OCI-LY3 (cell line): ENCODE results near the gene CLEC3B.

Experiments
- H2AFZ ChIP-seq: fragments of 200-600, 300-600 bp; shearing (Covaris generic); 2 replicates; pipeline ENCODE4 v1.6.0; 2014; ENCODE audit warnings: antibody characterized with exemption, low read depth, low read length
- H3K27ac ChIP-seq: fragments of 200-600, 300-600 bp; sonication (generic); 2 replicates; pipeline ENCODE4 v1.5.1; 2014; ENCODE audit warnings: mild to moderate bottlenecking, low read length, moderate library complexity, mixed read lengths
- H3K27me3 ChIP-seq: fragments of 200-600, 300-600 bp; sonication (generic); 2 replicates; pipeline ENCODE4 v1.6.1; 2014; ENCODE audit warnings: low read depth, low read length, mixed read lengths
- H3K36me3 ChIP-seq: fragments of 200-600, 300-600 bp; sonication (generic); replicated peaks from 2 replicates; pipeline ENCODE3; 2014; ENCODE audit warnings: low read depth, low read length, mixed read lengths
- H3K4me1 ChIP-seq: fragments of 300-600, 200-600 bp; sonication (generic); 2 replicates; pipeline ENCODE4 v1.6.1; 2014; ENCODE audit warnings: low read length, mixed read lengths
- H3K4me2 ChIP-seq: fragments of 200-600, 300-600 bp; sonication (generic); 2 replicates; pipeline ENCODE4 v1.6.1; 2014; ENCODE audit warnings: low read length, mixed read lengths
- H3K4me3 ChIP-seq: fragments of 300-600, 200-600 bp; sonication (generic); 2 replicates; pipeline ENCODE4 v1.5.1; 2014; ENCODE audit warnings: antibody characterized with exemption, mild to moderate bottlenecking, low read length, moderate library complexity
- H3K79me2 ChIP-seq: fragments of 300-600, 200-600 bp; shearing (Covaris generic); 2 replicates; pipeline ENCODE4 v1.6.1; 2014; ENCODE audit warnings: mild to moderate bottlenecking, low read length, mixed read lengths
- H3K9ac ChIP-seq: fragments of 300-600, 200-600 bp; shearing (Covaris generic); 2 replicates; pipeline ENCODE4 v1.6.0; 2014; ENCODE audit warnings: mild to moderate bottlenecking, low read length, moderate library complexity
- H3K9me3 ChIP-seq: fragments of 200-600, 300-600 bp; shearing (Covaris generic); 2 replicates; pipeline ENCODE4 v1.6.1; 2014; ENCODE audit warnings: low read length, mixed read lengths; ENCODE audit not compliant: insufficient read depth
- H4K20me1 ChIP-seq: fragments of 200-600, 300-600 bp; sonication (generic); 2 replicates; pipeline ENCODE4 v1.6.1; 2016; ENCODE audit warnings: low read length, mixed read lengths; ENCODE audit not compliant: insufficient read depth
- EZH2phosphoT487 ChIP-seq: fragments of 200-600 bp; shearing (Covaris generic); IDR thresholded peaks from 2 replicates; pipeline ENCODE4 v1.6.1; 2018; ENCODE audit warnings: antibody characterized with exemption, mixed run types, low read depth
- TF ChIP-seq, protein P1 (sequence below): fragments of 200-600, 300-600 bp; sonication (generic); IDR thresholded peaks from 2 replicates; pipeline ENCODE4 v1.5.1; 2014; ENCODE audit warnings: antibody characterized with exemption, low read length, low read depth

Gene CLEC3B

GRCh38 chr3:44993471-44994205, 32.5 kb upstream of the CLEC3B start:
- Histone ChIP-seq H3K79me2 (peaks cover 68% of the 10 kb centered on the region), H3K36me3 (peaks cover 81% of the 10 kb centered on the region), H3K4me1 (no peaks in the 10 kb centered on the region), H3K4me3 (no peak overlapping the region), H3K9ac (no peak overlapping the region), H3K4me2 (no peak overlapping the region), H3K27me3 (no peaks in the 10 kb centered on the region), H3K9me3 (no peaks in the 10 kb centered on the region), H2AFZ (no peak overlapping the region), H3K27ac (no peak overlapping the region), H4K20me1 (peaks cover 26% of the 10 kb centered on the region)
- TF ChIP-seq EZH2phosphoT487 = no peak
- TF ChIP-seq, protein P1, sequence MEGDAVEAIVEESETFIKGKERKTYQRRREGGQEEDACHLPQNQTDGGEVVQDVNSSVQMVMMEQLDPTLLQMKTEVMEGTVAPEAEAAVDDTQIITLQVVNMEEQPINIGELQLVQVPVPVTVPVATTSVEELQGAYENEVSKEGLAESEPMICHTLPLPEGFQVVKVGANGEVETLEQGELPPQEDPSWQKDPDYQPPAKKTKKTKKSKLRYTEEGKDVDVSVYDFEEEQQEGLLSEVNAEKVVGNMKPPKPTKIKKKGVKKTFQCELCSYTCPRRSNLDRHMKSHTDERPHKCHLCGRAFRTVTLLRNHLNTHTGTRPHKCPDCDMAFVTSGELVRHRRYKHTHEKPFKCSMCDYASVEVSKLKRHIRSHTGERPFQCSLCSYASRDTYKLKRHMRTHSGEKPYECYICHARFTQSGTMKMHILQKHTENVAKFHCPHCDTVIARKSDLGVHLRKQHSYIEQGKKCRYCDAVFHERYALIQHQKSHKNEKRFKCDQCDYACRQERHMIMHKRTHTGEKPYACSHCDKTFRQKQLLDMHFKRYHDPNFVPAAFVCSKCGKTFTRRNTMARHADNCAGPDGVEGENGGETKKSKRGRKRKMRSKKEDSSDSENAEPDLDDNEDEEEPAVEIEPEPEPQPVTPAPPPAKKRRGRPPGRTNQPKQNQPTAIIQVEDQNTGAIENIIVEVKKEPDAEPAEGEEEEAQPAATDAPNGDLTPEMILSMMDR = no peak

- H3K27me3 ChIP-seq = no peaks in the 10 kb centered on the region
- H3K27ac ChIP-seq = no peak overlapping the region
- no peak overlapping the region for H2AFZ ChIP-seq
- peaks cover 55% of the 10 kb centered on the region for H3K79me2 ChIP-seq
- H3K4me3 ChIP-seq = no peak overlapping the region
- peaks cover 23% of the 10 kb centered on the region for H4K20me1 ChIP-seq
- no peaks in the 10 kb centered on the region for H3K9me3 ChIP-seq
- H3K4me1 ChIP-seq = no peaks in the 10 kb centered on the region
- H3K36me3 ChIP-seq = peaks cover 82% of the 10 kb centered on the region
- H3K9ac ChIP-seq = no peak overlapping the region
- H3K4me2 ChIP-seq = no peak overlapping the region
- no peak for TF ChIP-seq EZH2phosphoT487
- TF ChIP-seq, protein P1 = no peak
Measured at GRCh38 chr3:44995142-44995770, 30.8 kb upstream of the CLEC3B start.

- TF ChIP-seq, protein P1 = no peak
- TF ChIP-seq EZH2phosphoT487 = no peak
Measured at GRCh38 chr3:44996556-44996969, 29.5 kb upstream of the CLEC3B start.

DNA sequence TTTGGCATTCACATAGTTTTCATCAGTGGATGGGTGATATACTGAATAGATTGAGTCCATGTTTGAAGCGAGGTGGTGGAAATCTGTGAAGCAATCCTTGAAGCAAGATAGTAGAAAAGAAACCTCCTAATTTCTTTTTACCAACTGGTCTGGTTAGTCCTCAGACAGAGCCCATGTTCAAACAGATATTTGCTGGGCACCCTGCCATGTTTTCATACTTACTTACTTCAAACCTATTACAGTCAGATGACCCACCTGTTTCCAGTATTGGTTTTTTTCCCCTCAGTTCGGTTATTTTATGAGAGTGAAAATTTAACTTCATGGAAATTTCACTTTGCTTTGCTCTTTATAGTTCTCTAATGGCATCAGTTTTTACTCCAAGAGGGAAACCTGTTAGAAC, 26.3 kb upstream of the CLEC3B start:
- peaks cover 12% of the 10 kb centered on the region for H3K79me2 ChIP-seq
- H3K4me3 ChIP-seq = no peak overlapping the region
- H3K36me3 ChIP-seq = peaks cover 82% of the 10 kb centered on the region
- no peaks in the 10 kb centered on the region for H3K27me3 ChIP-seq
- TF ChIP-seq, protein P1 = no peak
- TF ChIP-seq EZH2phosphoT487 = no peak
- no peak overlapping the region for H3K4me2 ChIP-seq
- H3K27ac ChIP-seq = no peak overlapping the region
- no peak overlapping the region for H3K9ac ChIP-seq
- no peaks in the 10 kb centered on the region for H3K9me3 ChIP-seq
- H3K4me1 ChIP-seq = no peaks in the 10 kb centered on the region
- no peak overlapping the region for H2AFZ ChIP-seq
- peaks cover 8% of the 10 kb centered on the region for H4K20me1 ChIP-seq

More at GRCh38 chr3:44996556-44996969, 29.5 kb upstream of the CLEC3B start:
- Histone ChIP-seq H3K9ac (no peak overlapping the region), H3K27me3 (no peaks in the 10 kb centered on the region), H3K4me1 (no peaks in the 10 kb centered on the region), H3K79me2 (peaks cover 43% of the 10 kb centered on the region), H3K4me3 (no peak overlapping the region), H3K9me3 (no peaks in the 10 kb centered on the region), H3K27ac (no peak overlapping the region), H2AFZ (no peak overlapping the region), H4K20me1 (peaks cover 23% of the 10 kb centered on the region), H3K36me3 (peaks cover 80% of the 10 kb centered on the region), H3K4me2 (no peak overlapping the region)
